Activated T-cell treated with anti-CD3 and anti-CD28 coated beads for 24 hours (primary cell): ENCODE results near the gene ENDOU.

Experiments
- DNase-seq: peaks from one replicate; pipeline ENCODE4 v3.0.0-alpha.2; 2020; ENCODE audit warnings: low read depth

The ENDOU gene

GRCh38 chr12:47718531-47718930 lies 6.8 kb downstream of the ENDOU start:
- DNase-seq = no peak

DNA sequence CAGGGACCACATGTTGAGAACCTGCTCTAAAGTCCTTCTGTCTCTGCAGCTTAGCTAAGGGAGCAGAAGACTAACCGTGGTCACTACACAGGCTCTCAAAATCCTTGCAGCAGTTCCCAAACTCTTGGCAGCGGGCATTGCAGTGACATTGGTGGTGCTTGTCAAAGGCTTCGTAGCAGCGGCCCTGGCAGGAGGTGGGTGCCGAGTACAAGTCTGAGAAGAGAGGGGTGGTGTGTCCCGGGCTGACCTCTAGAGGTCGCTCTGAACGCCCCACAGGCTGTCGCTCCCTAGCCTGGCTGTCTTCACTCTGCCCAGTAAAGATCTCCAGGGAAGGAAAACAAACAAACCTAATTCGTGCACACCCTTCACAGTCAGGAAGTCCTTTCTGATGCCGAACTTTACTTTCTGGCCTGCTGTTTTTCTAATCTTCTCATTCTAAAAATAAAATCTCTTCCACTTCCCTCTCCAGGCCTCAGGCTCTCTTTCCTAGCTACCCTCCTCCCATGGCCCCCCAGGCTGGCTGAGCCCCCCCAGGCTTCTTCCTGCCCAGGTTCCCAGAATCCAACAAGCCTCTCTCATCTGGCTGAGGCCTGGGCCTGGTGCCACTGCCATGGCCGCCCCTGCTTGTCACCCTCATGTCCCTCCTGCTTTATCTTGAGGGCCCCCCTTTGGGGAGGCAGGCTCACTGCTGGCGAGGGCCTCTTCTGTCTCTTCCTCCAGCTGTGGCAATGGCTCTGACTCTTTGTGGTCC lies 7.7 kb downstream of the ENDOU start:
- peak; percentile 31 for DNase-seq

DNA sequence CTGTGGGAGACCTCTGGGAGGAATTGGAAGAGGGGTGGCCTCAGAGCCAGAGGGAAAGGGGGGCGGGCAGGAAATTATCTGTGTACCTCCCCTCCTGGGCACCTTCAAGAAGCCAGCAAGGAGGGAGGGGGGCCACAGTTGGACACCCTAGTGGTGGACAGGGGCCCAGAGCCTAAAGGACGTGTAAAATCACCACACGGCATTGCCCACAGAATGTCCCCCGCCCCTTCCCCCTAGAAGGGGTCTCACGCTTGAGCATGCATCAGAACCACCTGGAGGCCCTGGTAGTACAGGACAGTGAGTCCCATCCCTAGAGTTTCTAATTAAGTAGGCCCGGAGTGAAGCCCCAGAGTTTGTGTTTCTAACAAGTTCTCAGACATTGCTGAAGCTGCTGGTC lies 8.2 kb downstream of the ENDOU start:
- no peak for DNase-seq

DNA sequence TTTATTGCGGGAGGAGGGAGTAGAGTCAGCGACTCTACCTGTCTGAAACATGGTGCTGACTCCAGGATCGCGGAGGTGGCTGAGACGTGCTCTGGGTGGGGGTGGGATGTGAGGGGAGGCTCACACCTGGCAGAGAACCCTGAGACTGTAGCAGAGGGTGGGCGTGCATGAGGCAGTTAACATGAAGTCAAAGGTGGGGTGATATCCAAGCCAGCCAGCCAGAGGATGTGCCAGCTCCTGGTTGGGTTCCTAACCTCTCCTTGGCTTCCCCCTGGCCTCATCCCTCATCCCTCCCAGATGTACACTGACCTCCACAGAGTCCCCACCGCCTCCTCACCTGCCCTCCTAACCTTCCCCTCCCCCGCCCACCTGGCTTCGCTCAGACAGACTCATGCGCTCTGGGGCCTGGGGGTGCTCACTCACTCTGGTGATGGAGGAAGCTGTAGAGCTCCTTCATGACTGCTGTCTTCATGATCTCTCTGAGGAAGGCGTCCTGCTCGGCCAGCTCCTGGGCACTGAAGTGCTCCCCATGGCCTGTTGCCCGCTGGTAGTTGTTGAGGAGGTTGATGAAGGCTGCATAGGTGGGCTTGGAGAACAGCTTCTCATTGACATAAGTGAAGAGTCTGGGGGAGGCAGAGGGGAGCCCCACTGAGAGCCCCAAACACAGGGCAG lies 9.3 kb downstream of the ENDOU start:
- DNase-seq = no peak

DNA sequence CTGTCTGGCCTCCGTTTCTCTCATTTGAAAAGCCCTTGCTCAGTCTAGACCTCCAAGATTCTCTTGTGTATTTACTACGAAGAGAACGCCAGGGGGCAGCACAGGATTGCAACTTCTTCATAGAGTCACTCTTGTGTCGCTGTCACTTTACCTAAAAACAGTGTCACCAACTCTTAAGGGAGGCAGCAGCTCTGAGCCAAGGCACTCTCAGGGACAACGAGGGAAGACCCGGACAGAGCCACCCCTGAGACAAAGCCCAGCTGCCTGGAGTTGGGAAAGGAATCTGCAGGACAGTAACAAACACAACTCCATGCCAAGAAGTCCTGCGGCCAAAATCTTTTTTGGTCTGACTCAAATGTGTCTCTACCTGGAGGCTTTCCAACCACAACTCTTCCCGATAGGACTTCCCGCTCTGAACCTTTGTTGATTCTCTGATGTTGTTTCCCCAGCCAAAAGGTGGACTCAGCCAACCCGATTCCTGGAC lies 9.9 kb downstream of the ENDOU start:
- peak; percentile 60 for DNase-seq

- no peak for DNase-seq
These were observed 10.4 kb downstream of the ENDOU start for GRCh38 chr12:47714826-47715386.

GRCh38 chr12:47712171-47712570 lies 13.1 kb downstream of the ENDOU start:
- no peak for DNase-seq

GRCh38 chr12:47711448-47711847 lies 13.8 kb downstream of the ENDOU start:
- DNase-seq = no peak

DNA sequence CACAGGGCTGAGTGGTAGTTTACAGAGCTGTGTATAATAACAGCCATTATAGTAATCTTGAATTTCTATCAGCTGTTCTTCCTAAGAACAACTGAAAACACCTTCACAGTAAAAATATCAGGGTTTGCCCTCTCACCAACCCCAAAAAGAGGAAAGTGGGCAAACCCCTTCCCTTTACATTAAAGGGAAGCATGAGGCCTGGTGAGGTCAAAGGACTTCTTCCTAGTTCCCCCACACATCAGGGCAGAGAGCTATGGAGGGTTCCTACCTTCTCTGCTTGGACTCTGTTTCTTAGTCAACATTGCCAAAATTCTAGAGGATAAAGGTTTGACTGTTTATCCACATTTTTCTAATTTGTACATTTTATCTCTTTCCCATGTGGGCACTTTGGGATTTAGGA lies 15.0 kb downstream of the ENDOU start:
- DNase-seq = no peak

GRCh38 chr12:47709671-47710070 lies 15.6 kb downstream of the ENDOU start:
- no peak for DNase-seq

- DNase-seq = no peak
These were observed 16.1 kb downstream of the ENDOU start for GRCh38 chr12:47709237-47709636.

DNA sequence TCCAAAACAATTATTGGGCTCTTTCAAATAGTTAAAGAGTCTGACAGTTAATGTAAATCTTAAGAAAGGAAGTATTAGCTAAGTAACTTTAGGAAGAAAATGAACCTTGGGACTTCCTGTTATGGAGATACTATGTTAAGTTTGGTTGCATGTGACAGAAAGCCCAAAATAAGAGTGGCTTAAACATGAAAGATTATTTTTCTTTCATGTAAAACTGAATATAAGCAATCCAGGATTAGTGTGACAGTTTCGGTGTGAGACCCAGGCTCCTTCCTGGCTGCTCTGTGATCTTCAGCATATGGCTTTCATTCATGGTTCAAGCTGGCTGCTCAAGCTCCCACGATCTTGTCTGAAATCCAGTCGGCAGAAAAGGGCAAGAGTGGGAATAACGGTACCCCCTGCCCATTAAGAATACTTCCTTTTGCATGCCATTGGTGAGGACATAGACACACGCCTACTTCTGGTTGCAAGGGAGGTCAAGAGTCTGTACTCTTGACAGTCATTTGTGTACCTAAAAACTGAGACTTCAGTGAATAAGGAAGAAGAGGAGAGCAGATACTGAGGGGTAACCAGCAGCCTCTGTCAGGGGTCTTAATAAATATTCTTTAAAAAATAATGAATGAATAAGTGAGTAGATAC lies 17.3 kb downstream of the ENDOU start:
- DNase-seq = no peak

GRCh38 chr12:47707355-47707754 lies 17.9 kb downstream of the ENDOU start:
- DNase-seq = no peak

GRCh38 chr12:47705566-47706425 lies 19.5 kb downstream of the ENDOU start, which contains the start of gene RPAP3:
Gene RPAP3 (minus strand): TSS chr12:47706030. CDS start chr12:47702840, 3,190 bp downstream.
- DNase-seq = peak; percentile 97

DNA sequence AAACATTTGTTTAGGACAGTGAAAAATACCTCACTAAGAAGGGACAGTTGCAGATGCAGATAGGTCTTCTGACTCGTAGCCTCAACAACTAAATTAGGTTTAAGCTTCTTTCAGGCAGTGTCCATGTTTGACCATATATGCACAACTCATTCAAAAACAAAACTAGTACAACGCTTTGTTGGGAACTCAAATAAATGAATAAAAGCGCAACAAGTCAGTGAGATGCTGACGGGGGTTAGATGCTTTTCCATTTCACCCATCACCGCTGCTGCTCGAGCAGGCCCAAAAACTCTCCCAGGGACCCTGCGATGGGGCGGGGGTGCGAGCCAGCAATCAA lies 20.1 kb downstream of the ENDOU start:
- DNase-seq = no peak

DNA sequence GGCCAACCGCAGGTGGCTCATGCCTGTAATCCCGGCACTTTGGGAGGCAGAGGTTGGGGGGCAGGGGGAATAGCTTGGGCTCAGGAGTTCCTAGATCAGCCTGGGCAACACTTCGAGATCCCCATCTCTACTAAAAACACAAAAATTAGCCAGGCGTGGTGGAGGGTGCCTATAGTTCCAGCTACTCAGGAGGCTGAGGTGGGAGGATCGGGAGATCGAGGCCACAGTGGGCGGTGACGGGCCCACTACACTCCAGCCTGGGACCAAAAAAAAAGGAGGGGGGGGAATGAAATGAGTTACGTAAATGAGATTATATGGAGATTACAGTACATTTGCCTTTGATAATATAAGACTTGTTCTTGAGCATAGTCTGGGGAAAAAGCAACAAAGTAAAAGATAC lies 20.6 kb downstream of the ENDOU start:
- DNase-seq = no peak

DNA sequence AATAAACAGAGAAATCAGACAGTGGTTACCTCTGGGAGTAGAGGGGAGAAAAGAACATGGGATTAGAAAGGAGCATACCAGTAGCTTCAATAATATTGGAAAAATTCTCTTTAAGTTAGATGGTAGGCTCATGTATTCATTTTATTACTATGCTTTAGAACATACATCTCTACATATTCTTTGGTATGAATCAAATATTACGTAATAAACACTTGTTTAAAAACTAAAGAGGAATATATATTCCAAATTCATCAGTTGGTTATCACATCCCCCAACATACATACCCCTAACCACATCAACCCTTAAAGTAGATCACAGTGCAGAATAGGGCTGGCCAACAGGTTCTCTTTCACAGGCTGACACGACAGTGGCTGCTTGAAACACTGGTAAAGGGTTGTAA lies 25.0 kb downstream of the ENDOU start:
- DNase-seq = no peak

GRCh38 chr12:47698631-47699030 lies 26.7 kb downstream of the ENDOU start:
- DNase-seq = no peak

GRCh38 chr12:47698055-47698454 lies 27.2 kb downstream of the ENDOU start:
- DNase-seq = no peak

- no peak for DNase-seq
These were observed 36.1 kb downstream of the ENDOU start for GRCh38 chr12:47689215-47689614.

- DNase-seq = no peak
These were observed 37.7 kb downstream of the ENDOU start for GRCh38 chr12:47687636-47688035.
